SU-DHL-6 (cell line): ENCODE measurements around the gene SCRN2.

Experiments used
- H2AFZ ChIP-seq: fragments of 200-600 bp; sonication (generic); 2 replicates; pipeline ENCODE4 v1.6.1; 2014; ENCODE audit warnings: low read depth, mild to moderate bottlenecking, moderate library complexity, mixed read lengths, antibody characterized with exemption, low read length; ENCODE audit not compliant: severe bottlenecking
- H3F3A ChIP-seq: fragments of 200-600 bp; shearing (Covaris generic); 2 replicates; pipeline ENCODE4 v1.6.0; 2016; ENCODE audit warnings: antibody characterized with exemption, mild to moderate bottlenecking; ENCODE audit not compliant: insufficient read depth
- H3K27ac ChIP-seq: fragments of 200-600 bp; sonication (generic); 2 replicates; pipeline ENCODE4 v1.5.1; 2016; ENCODE audit warnings: low read depth, mild to moderate bottlenecking, low read length, moderate library complexity, mixed read lengths
- H3K27me3 ChIP-seq: fragments of 200-600 bp; sonication (generic), shearing (Covaris generic); 2 replicates; pipeline ENCODE4 v1.6.0; 2014; ENCODE audit warnings: mild to moderate bottlenecking, low read length
- H3K36me3 ChIP-seq: fragments of 200-600 bp; sonication (generic); 2 replicates; pipeline ENCODE4 v1.6.1; 2014; ENCODE audit warnings: mild to moderate bottlenecking, low read length, mixed read lengths
- H3K4me2 ChIP-seq: fragments of 300-600, 200-600 bp; shearing (Covaris generic), sonication (generic); 2 replicates; pipeline ENCODE4 v1.6.0; 2014; ENCODE audit warnings: low read length, low read depth, mild to moderate bottlenecking; ENCODE audit not compliant: poor library complexity, severe bottlenecking
- H3K4me3 ChIP-seq: fragments of 200-600 bp; sonication (generic); 2 replicates; pipeline ENCODE4 v1.5.1; 2014; ENCODE audit warnings: antibody characterized with exemption, low read length, mild to moderate bottlenecking, mixed read lengths; ENCODE audit not compliant: insufficient read depth, poor library complexity, severe bottlenecking
- H3K79me2 ChIP-seq: fragments of 200-600 bp; sonication (generic); 2 replicates; pipeline ENCODE4 v1.6.1; 2014; ENCODE audit warnings: mild to moderate bottlenecking, low read length, moderate library complexity; ENCODE audit not compliant: insufficient read depth
- H3K9ac ChIP-seq: fragments of 200-600 bp; sonication (generic); 2 replicates; pipeline ENCODE4 v1.7.0; 2014; ENCODE audit warnings: mild to moderate bottlenecking, low read length
- H3K9me2 ChIP-seq: fragments of 200-600 bp; sonication (generic); replicated peaks from 2 replicates; pipeline ENCODE4 v1.6.1; 2014; ENCODE audit warnings: low read length; ENCODE audit not compliant: insufficient read depth
- H3K9me3 ChIP-seq: fragments of 200-600 bp; sonication (generic); 2 replicates; pipeline ENCODE4 v1.6.1; 2014; ENCODE audit warnings: low read length, mixed read lengths; ENCODE audit not compliant: insufficient read depth
- H4K20me1 ChIP-seq: fragments of 200-600 bp; sonication (generic); 2 replicates; pipeline ENCODE4 v1.6.1; 2014; ENCODE audit warnings: low read depth, mild to moderate bottlenecking, antibody characterized with exemption, low read length, moderate library complexity, mixed read lengths
- CTCF ChIP-seq: fragments of 200-600 bp; sonication (generic); IDR thresholded peaks from one replicate; pipeline ENCODE4 v1.5.1; 2017; ENCODE audit warnings: antibody characterized with exemption, mild to moderate bottlenecking, low read length, moderate library complexity; ENCODE audit not compliant: insufficient read depth, poor library complexity, severe bottlenecking
- EZH2phosphoT487 ChIP-seq: fragments of 200-600 bp; sonication (generic), shearing (Covaris generic); conservative IDR thresholded peaks from 2 replicates; pipeline ENCODE4 v1.6.1; 2018; ENCODE audit warnings: mild to moderate bottlenecking, antibody characterized with exemption, low read length, moderate library complexity, mixed read lengths

Gene SCRN2

DNA sequence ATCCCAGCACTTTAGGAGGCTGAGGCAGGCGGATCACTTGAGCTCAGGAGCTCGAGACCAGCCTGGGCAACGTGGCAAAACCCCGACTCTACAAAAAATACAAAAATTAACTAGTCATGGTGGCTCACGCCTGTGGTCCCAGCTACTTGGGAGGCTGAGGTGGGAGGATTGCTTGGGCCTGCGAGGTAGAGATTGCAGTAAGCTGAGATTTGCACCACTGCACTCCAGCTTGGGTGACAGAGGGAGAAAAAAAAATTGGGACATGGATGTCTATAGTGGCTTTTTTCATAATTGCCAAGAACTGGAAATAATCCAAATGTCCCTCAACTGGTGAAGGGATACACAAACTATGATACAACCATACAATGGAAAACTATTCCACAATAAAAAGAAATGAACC is 48.1 kb downstream of the SCRN2 start:
- H3K4me3 ChIP-seq, result no peak overlapping the region
- no peak overlapping the region for H2AFZ ChIP-seq
- no peaks in the 10 kb centered on the region for H3K79me2 ChIP-seq
- no peak for TF ChIP-seq EZH2phosphoT487
- no peak for TF ChIP-seq CTCF
- 0 out of 2 replicates have a peak, but pooled peaks cover 3% of the 10 kb centered on the region for H3K27me3 ChIP-seq
- H3K9ac ChIP-seq, result no peak overlapping the region
- no peaks in the 10 kb centered on the region for H3K9me3 ChIP-seq
- no peaks in the 10 kb centered on the region for H3K9me2 ChIP-seq
- no peak overlapping the region for H3K27ac ChIP-seq
- H3F3A ChIP-seq, result no peaks in the 10 kb centered on the region
- no peaks in the 10 kb centered on the region for H4K20me1 ChIP-seq
- H3K36me3 ChIP-seq, result no peaks in the 10 kb centered on the region
- no peak overlapping the region for H3K4me2 ChIP-seq

DNA sequence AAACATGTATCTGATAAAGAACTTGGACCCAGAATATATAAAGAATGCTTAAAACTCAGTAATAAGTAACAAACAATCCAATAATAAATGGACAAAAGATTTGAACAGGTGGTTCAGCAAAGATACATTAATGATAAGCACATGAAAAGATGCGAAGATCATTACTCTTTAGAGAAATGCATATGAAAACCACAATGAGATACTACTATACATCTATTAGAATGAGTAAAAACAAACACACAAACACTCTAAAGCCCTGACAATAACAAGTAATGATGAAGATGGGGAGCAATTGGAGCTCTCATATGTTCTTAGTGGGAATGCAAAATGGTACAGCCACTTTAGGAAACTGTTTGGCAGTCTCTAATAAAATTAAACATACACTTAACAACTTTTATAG is 48.6 kb downstream of the SCRN2 start:
- H3K36me3 ChIP-seq, result no peaks in the 10 kb centered on the region
- H3K9me2 ChIP-seq, result no peaks in the 10 kb centered on the region
- H3K4me3 ChIP-seq, result no peak overlapping the region
- H2AFZ ChIP-seq, result no peak overlapping the region
- H3K9ac ChIP-seq, result no peak overlapping the region
- TF ChIP-seq EZH2phosphoT487, result no peak
- TF ChIP-seq CTCF, result no peak
- H3K27me3 ChIP-seq, result 0 out of 2 replicates have a peak, but pooled peaks cover 3% of the 10 kb centered on the region
- H4K20me1 ChIP-seq, result no peaks in the 10 kb centered on the region
- no peaks in the 10 kb centered on the region for H3K9me3 ChIP-seq
- no peak overlapping the region for H3K27ac ChIP-seq
- H3K4me2 ChIP-seq, result no peak overlapping the region
- no peaks in the 10 kb centered on the region for H3F3A ChIP-seq
- no peaks in the 10 kb centered on the region for H3K79me2 ChIP-seq

DNA sequence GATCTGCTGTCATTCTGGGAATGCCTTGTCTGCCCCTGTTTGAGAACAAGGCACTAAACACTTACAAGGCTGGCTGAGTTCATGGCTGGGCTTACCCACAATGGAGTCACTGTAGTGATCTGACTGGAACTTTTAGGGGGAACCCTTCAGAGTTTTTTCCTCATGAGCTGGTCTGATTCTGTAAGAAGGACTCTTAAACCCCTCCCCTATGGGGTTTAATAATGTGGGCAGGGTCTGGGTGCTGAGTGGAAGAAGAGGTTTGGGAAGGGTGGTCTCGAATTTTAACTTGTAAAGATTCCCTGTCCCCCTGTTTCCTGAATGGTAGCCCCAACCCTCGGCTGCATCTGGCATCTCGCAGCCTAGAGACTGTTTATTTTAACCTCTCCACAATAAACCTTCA is 50.0 kb downstream of the SCRN2 start:
- Histone ChIP-seq H2AFZ (no peak overlapping the region), H3K4me3 (no peak overlapping the region), H3F3A (no peaks in the 10 kb centered on the region), H3K4me2 (no peak overlapping the region), H3K9ac (no peak overlapping the region), H3K9me2 (no peaks in the 10 kb centered on the region), H3K27ac (no peak overlapping the region), H4K20me1 (no peaks in the 10 kb centered on the region), H3K36me3 (no peaks in the 10 kb centered on the region), H3K79me2 (no peaks in the 10 kb centered on the region), H3K27me3 (0 out of 2 replicates have a peak, but pooled peaks cover 3% of the 10 kb centered on the region), H3K9me3 (no peaks in the 10 kb centered on the region)
- TF ChIP-seq EZH2phosphoT487 (no peak), CTCF (no peak)
